Neural cell (in vitro differentiated cells): ENCODE data around the gene SECISBP2L. TPM values are rescaled to one million over a fixed set of nuclear protein-coding genes. Genes with fewer than 3 reads are reported as not detected.

Experiments used
- H2AFZ ChIP-seq: fragments of 200-600, 300-800 bp; sonication (generic), shearing (Covaris generic); 2 replicates; pipeline ENCODE4 v1.6.0; 2014; ENCODE audit warnings: low read depth, mild to moderate bottlenecking, antibody characterized with exemption, low read length, moderate library complexity
- H3F3A ChIP-seq: fragments of 200-600 bp; shearing (Covaris generic); 2 replicates; pipeline ENCODE4 v1.6.1; 2016; ENCODE audit warnings: mild to moderate bottlenecking, moderate library complexity, mixed read lengths, antibody characterized with exemption, low read length; ENCODE audit not compliant: insufficient read depth, poor library complexity, severe bottlenecking
- H3K27ac ChIP-seq: fragments of 200-600, 300-800 bp; sonication (generic), shearing (Covaris generic); 2 replicates; pipeline ENCODE4 v1.5.1; 2014; ENCODE audit warnings: mild to moderate bottlenecking, low read length, moderate library complexity
- H3K27me3 ChIP-seq: fragments of 300-800, 200-600 bp; sonication (generic), shearing (Covaris generic); 2 replicates; pipeline ENCODE4 v1.6.0; 2014; ENCODE audit warnings: mild to moderate bottlenecking, low read depth, low read length, moderate library complexity; ENCODE audit not compliant: insufficient read depth
- H3K36me3 ChIP-seq: fragments of 300-800, 200-600 bp; sonication (generic), shearing (Covaris generic); 2 replicates; pipeline ENCODE4 v1.5.1; 2014; ENCODE audit warnings: mild to moderate bottlenecking, antibody characterized with exemption, low read length, moderate library complexity; ENCODE audit not compliant: insufficient read depth
- H3K4me2 ChIP-seq: fragments of 300-800, 200-600 bp; sonication (generic), shearing (Covaris generic); 2 replicates; pipeline ENCODE4 v1.6.0; 2014; ENCODE audit warnings: mild to moderate bottlenecking, low read length
- H3K4me3 ChIP-seq: fragments of 300-800, 200-600 bp; sonication (generic), shearing (Covaris generic); 2 replicates; pipeline ENCODE4 v1.5.1; 2014; ENCODE audit warnings: mild to moderate bottlenecking, low read length, moderate library complexity
- H3K79me2 ChIP-seq: fragments of 200-600 bp; shearing (Covaris generic); replicated peaks from 2 replicates; pipeline ENCODE4 v1.6.0; 2014; ENCODE audit warnings: mild to moderate bottlenecking, low read length, moderate library complexity; ENCODE audit not compliant: insufficient read depth
- H3K9ac ChIP-seq: fragments of 300-800, 200-600 bp; sonication (generic), shearing (Covaris generic); 2 replicates; pipeline ENCODE4 v1.6.1; 2016; ENCODE audit warnings: mild to moderate bottlenecking, low read length, mixed read lengths
- H3K9me2 ChIP-seq: fragments of 200-600 bp; shearing (Covaris generic); 2 replicates; pipeline ENCODE4 v1.6.1; 2016; ENCODE audit warnings: mild to moderate bottlenecking, low read length, mixed read lengths; ENCODE audit not compliant: insufficient read depth
- H3K9me3 ChIP-seq: fragments of 200-600, 300-800 bp; sonication (generic), shearing (Covaris generic); 2 replicates; pipeline ENCODE4 v1.6.1; 2016; ENCODE audit warnings: mild to moderate bottlenecking, mixed run types, low read length, moderate library complexity, mixed read lengths
- H4K20me1 ChIP-seq: fragments of 200-600 bp; shearing (Covaris generic); 2 replicates; pipeline ENCODE4 v1.6.1; 2016; ENCODE audit warnings: mild to moderate bottlenecking, mixed run types; ENCODE audit not compliant: insufficient read depth
- CTCF ChIP-seq: fragments of 450-650 bp; IDR thresholded peaks from 2 replicates; pipeline ENCODE4 v1.5.1; 2014; ENCODE audit warnings: antibody characterized with exemption, mild to moderate bottlenecking, moderate library complexity; ENCODE audit not compliant: poor library complexity, severe bottlenecking
- EP300 ChIP-seq: fragments of 450-650 bp; conservative IDR thresholded peaks from 2 replicates; pipeline ENCODE4 v1.6.1; 2014; ENCODE audit warnings: antibody characterized with exemption, mild to moderate bottlenecking, moderate library complexity; ENCODE audit not compliant: poor library complexity, severe bottlenecking
- EZH2 ChIP-seq: fragments of 200-600, 300-800 bp; shearing (Covaris generic), sonication (generic); IDR thresholded peaks from 2 replicates; pipeline ENCODE4 v1.6.1; 2014; ENCODE audit warnings: antibody characterized with exemption, low read length, borderline replicate concordance, mild to moderate bottlenecking; ENCODE audit not compliant: insufficient read depth, poor library complexity, severe bottlenecking
- MXI1 ChIP-seq: fragments of 450-650 bp; conservative IDR thresholded peaks from 2 replicates; pipeline ENCODE4 v1.6.1; 2014; ENCODE audit warnings: antibody characterized with exemption, mild to moderate bottlenecking; ENCODE audit not compliant: poor library complexity, severe bottlenecking
- POLR2AphosphoS5 ChIP-seq: IDR thresholded peaks from 2 replicates; pipeline ENCODE4 v1.6.1; 2012
- REST ChIP-seq: IDR thresholded peaks from 2 replicates; pipeline ENCODE4 v1.6.1; 2012; ENCODE audit warnings: borderline replicate concordance
- SMC3 ChIP-seq: fragments of 450-650 bp; conservative IDR thresholded peaks from 2 replicates; pipeline ENCODE4 v1.6.1; 2014; ENCODE audit warnings: antibody characterized with exemption, mild to moderate bottlenecking, moderate library complexity; ENCODE audit not compliant: poor library complexity
- TAF1 ChIP-seq: IDR thresholded peaks from 2 replicates; pipeline ENCODE4 v1.6.1; 2012; ENCODE audit warnings: low read depth
- polyA plus RNA-seq: library from polyadenylated mRNA; depleted of rRNA; stranded (reverse); fragments of >200 nt; gene quantifications from 2 replicates; pipeline ENCODE4 v1.2.3, GENCODE V29; 2014

The SECISBP2L gene
- polyA plus RNA-seq, 1 donor from 2014 or later, result 45.9 TPM

GRCh38 chr15:48966595-48967301, 79.5 kb downstream of the SECISBP2L start:
- TF ChIP-seq REST (no peak), EZH2 (no peak), SMC3 (no peak), TAF1 (no peak), CTCF (no peak)

GRCh38 chr15:48965972-48966371, 80.3 kb downstream of the SECISBP2L start:
- no peaks in the 10 kb centered on the region for H3K9me3 ChIP-seq
- no peaks in the 10 kb centered on the region for H3F3A ChIP-seq
- H3K27me3 ChIP-seq, result peaks cover 15% of the 10 kb centered on the region
- H3K4me2 ChIP-seq, result no peak overlapping the region
- H3K79me2 ChIP-seq, result no peaks in the 10 kb centered on the region
- TF ChIP-seq POLR2AphosphoS5 (no peak), REST (no peak), EP300 (no peak), MXI1 (no peak)
- H3K36me3 ChIP-seq, result no peaks in the 10 kb centered on the region
- no peak overlapping the region for H2AFZ ChIP-seq
- no peaks in the 10 kb centered on the region for H4K20me1 ChIP-seq
- H3K9ac ChIP-seq, result no peak overlapping the region
- H3K4me3 ChIP-seq, result no peak overlapping the region
- H3K27ac ChIP-seq, result no peak overlapping the region
- no peaks in the 10 kb centered on the region for H3K9me2 ChIP-seq

More at GRCh38 chr15:48966595-48967301, 79.5 kb downstream of the SECISBP2L start:
- H3K9me2 ChIP-seq, result no peaks in the 10 kb centered on the region
- H3K36me3 ChIP-seq, result no peaks in the 10 kb centered on the region
- no peaks in the 10 kb centered on the region for H3K9me3 ChIP-seq
- H3K27ac ChIP-seq, result no peak overlapping the region
- H4K20me1 ChIP-seq, result no peaks in the 10 kb centered on the region
- no peak overlapping the region for H2AFZ ChIP-seq
- H3F3A ChIP-seq, result no peaks in the 10 kb centered on the region
- no peak overlapping the region for H3K9ac ChIP-seq
- H3K79me2 ChIP-seq, result no peaks in the 10 kb centered on the region
- H3K4me2 ChIP-seq, result no peak overlapping the region
- no peak overlapping the region for H3K4me3 ChIP-seq
- peaks cover 9% of the 10 kb centered on the region for H3K27me3 ChIP-seq
